ENCODE measurements around the gene HAUS7. TPM values are rescaled to one million over a fixed set of nuclear protein-coding genes. Genes with fewer than 3 reads are reported as not detected.

HAUS7 gene
- total RNA-seq, 2 donors from 2014 or later: 18.1 to 35.7 TPM

DNA sequence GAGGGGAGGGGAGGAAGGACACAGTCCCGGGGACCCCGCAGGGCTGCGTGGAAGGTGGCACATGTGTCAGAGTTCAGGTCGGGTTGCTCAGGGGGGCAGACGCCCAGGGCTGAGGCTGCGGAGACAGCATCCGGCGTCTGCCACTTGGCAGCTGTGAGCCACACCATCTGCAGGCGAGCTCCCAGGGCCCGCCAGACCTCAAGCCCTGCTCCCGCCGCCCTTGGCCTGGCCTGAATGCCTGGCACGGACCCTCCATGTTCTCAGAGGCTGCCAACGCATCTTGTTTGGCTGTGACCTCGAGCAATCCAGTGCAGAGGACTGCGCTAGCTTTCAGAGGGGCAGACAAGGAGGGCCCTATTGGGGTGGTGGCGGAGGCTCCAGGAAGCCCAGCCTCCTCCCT lies 29.5 kb upstream of the HAUS7 start:
- no peak overlapping the region for H3K27ac ChIP-seq
- no peak overlapping the region for H3K4me3 ChIP-seq
- H3K36me3 ChIP-seq: no peaks in the 10 kb centered on the region
- H3K27me3 ChIP-seq (replicated peaks; ENCODE audit: insufficient read depth): no peaks in the 10 kb centered on the region
- intact Hi-C loops (cut with DNase I): loop anchor here (10.0 kb wide), 2 partner anchors 465 to 535 kb away; no protein-coding TSS in a partner anchor
- no peak for DNase-seq (ENCODE audit: low spot score)
- H3K9me3 ChIP-seq: no peaks in the 10 kb centered on the region
- 48% methylated on average over 9 of the region's 17 CpGs for WGBS
- no peaks in the 10 kb centered on the region for H3K4me1 ChIP-seq (replicated peaks)
- TF ChIP-seq POLR2AphosphoS5 (IDR thresholded peaks at IDR 0.05) (no peak), POLR2A (IDR thresholded peaks at IDR 0.05) (no peak)
- TF ChIP-seq, protein P1, sequence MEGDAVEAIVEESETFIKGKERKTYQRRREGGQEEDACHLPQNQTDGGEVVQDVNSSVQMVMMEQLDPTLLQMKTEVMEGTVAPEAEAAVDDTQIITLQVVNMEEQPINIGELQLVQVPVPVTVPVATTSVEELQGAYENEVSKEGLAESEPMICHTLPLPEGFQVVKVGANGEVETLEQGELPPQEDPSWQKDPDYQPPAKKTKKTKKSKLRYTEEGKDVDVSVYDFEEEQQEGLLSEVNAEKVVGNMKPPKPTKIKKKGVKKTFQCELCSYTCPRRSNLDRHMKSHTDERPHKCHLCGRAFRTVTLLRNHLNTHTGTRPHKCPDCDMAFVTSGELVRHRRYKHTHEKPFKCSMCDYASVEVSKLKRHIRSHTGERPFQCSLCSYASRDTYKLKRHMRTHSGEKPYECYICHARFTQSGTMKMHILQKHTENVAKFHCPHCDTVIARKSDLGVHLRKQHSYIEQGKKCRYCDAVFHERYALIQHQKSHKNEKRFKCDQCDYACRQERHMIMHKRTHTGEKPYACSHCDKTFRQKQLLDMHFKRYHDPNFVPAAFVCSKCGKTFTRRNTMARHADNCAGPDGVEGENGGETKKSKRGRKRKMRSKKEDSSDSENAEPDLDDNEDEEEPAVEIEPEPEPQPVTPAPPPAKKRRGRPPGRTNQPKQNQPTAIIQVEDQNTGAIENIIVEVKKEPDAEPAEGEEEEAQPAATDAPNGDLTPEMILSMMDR (IDR thresholded peaks at IDR 0.05): no peak

DNA sequence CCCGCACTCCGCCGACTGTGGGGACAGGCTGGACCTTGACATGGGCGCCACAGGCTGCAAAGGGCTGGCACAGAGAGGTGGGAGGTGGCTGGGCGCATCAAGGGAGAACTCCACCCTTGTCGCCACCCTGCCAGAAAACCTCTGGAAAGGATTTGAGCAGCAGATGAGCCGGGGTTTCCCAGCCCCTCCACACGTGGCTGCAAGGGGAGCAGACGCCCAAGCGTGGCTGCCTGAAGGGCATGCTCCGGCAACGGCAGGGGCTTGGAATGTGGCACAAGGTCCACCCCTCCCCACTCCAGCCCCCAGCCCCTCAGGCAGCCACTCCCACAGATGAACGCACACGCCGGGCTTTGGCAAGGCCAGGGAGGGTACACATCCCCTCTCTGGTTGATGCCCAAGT lies 29.0 kb upstream of the HAUS7 start:
- no peak overlapping the region for H3K27ac ChIP-seq
- H3K4me1 ChIP-seq (replicated peaks): no peaks in the 10 kb centered on the region
- intact Hi-C loops (cut with DNase I): no loop called here
- DNase-seq (ENCODE audit: low spot score): no peak
- TF ChIP-seq POLR2A (IDR thresholded peaks at IDR 0.05) (no peak), POLR2AphosphoS5 (IDR thresholded peaks at IDR 0.05) (no peak)
- TF ChIP-seq, protein P1 (IDR thresholded peaks at IDR 0.05): no peak
- H3K27me3 ChIP-seq (replicated peaks; ENCODE audit: insufficient read depth): no peaks in the 10 kb centered on the region
- no peaks in the 10 kb centered on the region for H3K9me3 ChIP-seq
- no peaks in the 10 kb centered on the region for H3K36me3 ChIP-seq
- H3K4me3 ChIP-seq: no peak overlapping the region
- 27% methylated on average over 3 of the region's 15 CpGs for WGBS

DNA sequence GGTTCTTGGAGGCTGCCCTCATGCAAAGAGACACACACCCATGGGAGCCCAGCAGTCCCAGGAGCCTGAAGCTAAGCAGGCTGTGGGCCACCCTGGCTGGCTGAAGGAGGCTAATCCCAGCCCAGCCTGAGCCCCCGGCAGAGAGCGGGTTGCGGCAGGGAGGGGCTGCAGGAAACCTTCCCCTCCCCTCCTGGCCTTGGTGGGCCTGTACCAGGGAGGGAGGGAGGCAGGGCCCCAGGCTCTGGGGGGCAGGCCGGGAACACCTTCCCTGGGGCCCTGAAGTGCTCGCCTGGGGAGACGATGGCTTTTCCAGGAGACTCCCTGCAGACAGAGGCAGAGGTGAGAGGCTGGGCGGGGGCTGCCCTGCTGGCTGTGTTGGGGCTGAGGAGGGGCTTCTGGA lies 28.1 kb upstream of the HAUS7 start:
- no peaks in the 10 kb centered on the region for H3K27me3 ChIP-seq (replicated peaks; ENCODE audit: insufficient read depth)
- no peak for DNase-seq (ENCODE audit: low spot score)
- no peak overlapping the region for H3K4me3 ChIP-seq
- no peak for TF ChIP-seq POLR2AphosphoS5 (IDR thresholded peaks at IDR 0.05)
- no peak overlapping the region for H3K27ac ChIP-seq
- H3K9me3 ChIP-seq: no peaks in the 10 kb centered on the region
- intact Hi-C loops (cut with DNase I): no loop called here
- H3K36me3 ChIP-seq: no peaks in the 10 kb centered on the region
- 82% methylated on average over 6 of the region's 7 CpGs for whole genome bisulfite sequencing
- no peaks in the 10 kb centered on the region for H3K4me1 ChIP-seq (replicated peaks)

DNA sequence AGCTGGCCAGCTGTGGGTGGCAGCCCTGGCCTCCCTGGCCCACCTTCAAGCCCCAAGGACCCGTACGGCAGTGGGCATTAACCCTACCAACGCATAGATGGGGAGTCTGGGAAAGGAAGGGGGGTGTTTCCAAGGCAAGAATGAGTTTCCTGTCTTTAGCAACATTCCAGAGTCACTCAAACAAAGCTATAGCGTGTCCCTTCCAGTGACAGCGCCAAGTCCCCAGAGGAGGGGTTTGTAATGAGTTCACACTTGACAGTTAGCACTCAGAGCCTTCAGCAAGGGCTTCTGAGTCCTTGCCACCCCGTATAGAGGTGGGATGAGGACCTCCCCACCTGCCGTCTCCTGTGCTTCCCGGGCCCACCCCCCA lies 26.2 kb upstream of the HAUS7 start:
- no peaks in the 10 kb centered on the region for H3K36me3 ChIP-seq
- 44% methylated on average over 4 of the region's 8 CpGs for WGBS
- no peak overlapping the region for H3K4me3 ChIP-seq
- TF ChIP-seq POLR2AphosphoS5 (IDR thresholded peaks at IDR 0.05): no peak
- TF ChIP-seq, protein P1 (IDR thresholded peaks at IDR 0.05): no peak
- no peak for TF ChIP-seq POLR2A (IDR thresholded peaks at IDR 0.05)
- DNase-seq (ENCODE audit: low spot score): no peak
- H3K9me3 ChIP-seq: no peaks in the 10 kb centered on the region
- H3K4me1 ChIP-seq (replicated peaks): no peaks in the 10 kb centered on the region
- H3K27ac ChIP-seq: no peak overlapping the region
- no peaks in the 10 kb centered on the region for H3K27me3 ChIP-seq (replicated peaks; ENCODE audit: insufficient read depth)
- intact Hi-C loops (cut with DNase I): no loop called here

DNA sequence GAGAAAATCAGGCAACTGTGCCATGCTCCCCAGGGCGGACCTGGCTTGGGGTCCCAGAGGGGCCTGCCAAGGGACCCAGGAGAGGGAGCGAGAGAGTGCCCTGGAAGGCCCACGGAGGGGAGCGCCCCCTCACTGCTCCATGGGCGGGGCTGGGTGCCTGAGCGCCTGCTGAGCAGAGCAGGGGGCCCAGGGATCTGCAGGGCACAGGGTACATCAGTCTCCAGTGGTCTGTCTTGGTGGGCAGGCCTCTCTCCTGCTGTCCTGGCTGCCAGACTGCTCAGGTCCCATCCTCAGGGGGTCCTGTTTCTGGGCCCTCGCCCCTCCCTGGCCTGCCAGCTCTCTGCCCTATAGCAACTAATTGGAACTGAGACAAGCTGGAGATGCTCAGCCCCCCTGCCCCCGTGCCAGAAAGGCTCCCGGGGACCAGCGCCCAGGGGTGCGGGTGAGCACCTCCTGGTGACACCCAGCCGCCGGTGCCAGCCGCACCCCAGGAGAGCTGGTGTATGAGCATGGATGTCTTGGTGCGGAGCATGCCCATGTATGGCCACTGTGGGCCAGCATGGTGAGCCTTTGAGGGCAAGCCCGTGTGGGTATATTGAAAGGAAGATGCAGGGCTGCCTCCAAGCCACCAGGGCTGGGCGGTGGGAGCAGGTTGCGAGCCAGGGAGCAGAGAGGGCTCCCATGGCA lies 25.7 kb upstream of the HAUS7 start:
- 40% methylated on average over 1 of the region's 18 CpGs for whole genome bisulfite sequencing
- intact Hi-C loops (cut with DNase I): no loop called here
- no peak for DNase-seq (ENCODE audit: low spot score)

More for the DNA sequence above, 25.7 kb upstream of the HAUS7 start:
- Histone ChIP-seq H3K36me3 (no peaks in the 10 kb centered on the region), H3K9me3 (no peaks in the 10 kb centered on the region), H3K4me1 (replicated peaks) (no peaks in the 10 kb centered on the region), H3K4me3 (no peak overlapping the region), H3K27ac (no peak overlapping the region), H3K27me3 (replicated peaks; ENCODE audit: insufficient read depth) (no peaks in the 10 kb centered on the region)
- TF ChIP-seq, protein P1 (IDR thresholded peaks at IDR 0.05): no peak
- TF ChIP-seq POLR2AphosphoS5 (IDR thresholded peaks at IDR 0.05) (no peak), POLR2A (IDR thresholded peaks at IDR 0.05) (no peak)
